HEK293 (cell line): Measurements from ENCODE around the gene ARL14.

Experiments
- ZNF791 ChIP-seq: fragments of 450-650 bp; formaldehyde crosslinking; IDR thresholded peaks from 2 replicates; pipeline ENCODE4 v1.5.1; 2016; ENCODE audit warnings: missing biosample characterization, missing genetic modification characterization
- ZNF792 ChIP-seq: fragments of 450-650 bp; formaldehyde crosslinking; IDR thresholded peaks from 2 replicates; pipeline ENCODE4 v1.5.1; 2016; ENCODE audit warnings: missing biosample characterization, missing genetic modification characterization
- TF ChIP-seq, protein P1 (sequence below): fragments of 450-650 bp; formaldehyde crosslinking; IDR thresholded peaks from 2 replicates; pipeline ENCODE4 v1.5.1; 2016; ENCODE audit warnings: missing biosample characterization, missing genetic modification characterization
- TF ChIP-seq, protein P2 (sequence below): fragments of 450-650 bp; formaldehyde crosslinking; IDR thresholded peaks from 2 replicates; pipeline ENCODE4 v1.5.1; 2016; ENCODE audit warnings: missing biosample characterization, missing genetic modification characterization
- TF ChIP-seq, protein P3 (sequence below): fragments of 450-650 bp; formaldehyde crosslinking; IDR thresholded peaks from 2 replicates; pipeline ENCODE4 v1.5.1; 2016; ENCODE audit warnings: missing biosample characterization, missing genetic modification characterization
- TF ChIP-seq, protein P4 (sequence below): fragments of 450-650 bp; formaldehyde crosslinking; IDR thresholded peaks from 2 replicates; pipeline ENCODE4 v1.5.1; 2017; ENCODE audit warnings: missing biosample characterization, missing genetic modification characterization
- TF ChIP-seq, protein P5 (sequence below): fragments of 450-650 bp; formaldehyde crosslinking; IDR thresholded peaks from 2 replicates; pipeline ENCODE4 v1.5.1; 2016; ENCODE audit warnings: missing biosample characterization, missing genetic modification characterization

DNA sequence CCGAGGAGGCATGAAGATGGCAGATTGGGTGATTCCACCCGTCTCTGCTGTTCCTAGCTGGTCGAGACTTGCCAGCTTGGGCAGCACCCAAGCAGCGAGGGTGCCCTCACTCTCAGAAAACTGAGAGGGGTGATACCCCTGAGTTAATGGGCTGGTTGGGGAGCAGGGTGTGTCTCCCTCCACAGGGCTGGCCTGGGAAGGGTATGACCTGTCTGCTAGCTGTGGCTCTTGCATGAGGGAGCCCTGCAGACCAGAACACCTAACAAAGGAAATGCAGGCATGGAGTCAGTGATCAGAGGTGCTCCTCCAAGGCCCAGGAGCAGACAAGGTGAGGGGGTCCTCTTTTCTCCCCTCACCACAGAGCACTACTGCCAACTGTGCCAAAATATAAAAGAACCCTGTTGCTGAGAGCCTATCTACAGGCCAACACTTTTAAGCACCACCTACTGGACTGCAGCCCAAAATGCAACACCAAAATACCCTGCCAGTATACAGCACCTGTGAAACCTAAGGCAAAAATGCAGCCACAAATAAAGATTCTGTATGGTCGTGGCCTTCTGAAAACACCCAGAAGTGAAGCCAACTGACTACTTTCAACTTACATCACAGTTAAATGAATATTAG lies 43.3 kb downstream of the ARL14 start:
- TF ChIP-seq, protein P1, sequence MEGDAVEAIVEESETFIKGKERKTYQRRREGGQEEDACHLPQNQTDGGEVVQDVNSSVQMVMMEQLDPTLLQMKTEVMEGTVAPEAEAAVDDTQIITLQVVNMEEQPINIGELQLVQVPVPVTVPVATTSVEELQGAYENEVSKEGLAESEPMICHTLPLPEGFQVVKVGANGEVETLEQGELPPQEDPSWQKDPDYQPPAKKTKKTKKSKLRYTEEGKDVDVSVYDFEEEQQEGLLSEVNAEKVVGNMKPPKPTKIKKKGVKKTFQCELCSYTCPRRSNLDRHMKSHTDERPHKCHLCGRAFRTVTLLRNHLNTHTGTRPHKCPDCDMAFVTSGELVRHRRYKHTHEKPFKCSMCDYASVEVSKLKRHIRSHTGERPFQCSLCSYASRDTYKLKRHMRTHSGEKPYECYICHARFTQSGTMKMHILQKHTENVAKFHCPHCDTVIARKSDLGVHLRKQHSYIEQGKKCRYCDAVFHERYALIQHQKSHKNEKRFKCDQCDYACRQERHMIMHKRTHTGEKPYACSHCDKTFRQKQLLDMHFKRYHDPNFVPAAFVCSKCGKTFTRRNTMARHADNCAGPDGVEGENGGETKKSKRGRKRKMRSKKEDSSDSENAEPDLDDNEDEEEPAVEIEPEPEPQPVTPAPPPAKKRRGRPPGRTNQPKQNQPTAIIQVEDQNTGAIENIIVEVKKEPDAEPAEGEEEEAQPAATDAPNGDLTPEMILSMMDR (tag by site-specific recombination), result no peak
- TF ChIP-seq ZNF792 (no peak), ZNF791 (tag by site-specific recombination) (no peak)
- TF ChIP-seq, protein P2, sequence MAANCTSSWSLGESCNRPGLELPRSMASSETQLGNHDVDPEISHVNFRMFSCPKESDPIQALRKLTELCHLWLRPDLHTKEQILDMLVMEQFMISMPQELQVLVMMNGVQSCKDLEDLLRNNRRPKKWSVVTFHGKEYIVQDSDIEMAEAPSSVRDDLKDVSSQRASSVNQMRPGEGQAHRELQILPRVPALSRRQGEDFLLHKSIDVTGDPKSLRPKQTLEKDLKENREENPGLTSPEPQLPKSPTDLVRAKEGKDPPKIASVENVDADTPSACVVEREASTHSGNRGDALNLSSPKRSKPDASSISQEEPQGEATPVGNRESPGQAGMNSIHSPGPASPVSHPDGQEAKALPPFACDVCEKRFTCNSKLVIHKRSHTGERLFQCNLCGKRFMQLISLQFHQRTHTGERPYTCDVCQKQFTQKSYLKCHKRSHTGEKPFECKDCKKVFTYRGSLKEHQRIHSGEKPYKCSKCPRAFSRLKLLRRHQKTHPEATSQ (tag by site-specific recombination), result no peak
- TF ChIP-seq, protein P3, sequence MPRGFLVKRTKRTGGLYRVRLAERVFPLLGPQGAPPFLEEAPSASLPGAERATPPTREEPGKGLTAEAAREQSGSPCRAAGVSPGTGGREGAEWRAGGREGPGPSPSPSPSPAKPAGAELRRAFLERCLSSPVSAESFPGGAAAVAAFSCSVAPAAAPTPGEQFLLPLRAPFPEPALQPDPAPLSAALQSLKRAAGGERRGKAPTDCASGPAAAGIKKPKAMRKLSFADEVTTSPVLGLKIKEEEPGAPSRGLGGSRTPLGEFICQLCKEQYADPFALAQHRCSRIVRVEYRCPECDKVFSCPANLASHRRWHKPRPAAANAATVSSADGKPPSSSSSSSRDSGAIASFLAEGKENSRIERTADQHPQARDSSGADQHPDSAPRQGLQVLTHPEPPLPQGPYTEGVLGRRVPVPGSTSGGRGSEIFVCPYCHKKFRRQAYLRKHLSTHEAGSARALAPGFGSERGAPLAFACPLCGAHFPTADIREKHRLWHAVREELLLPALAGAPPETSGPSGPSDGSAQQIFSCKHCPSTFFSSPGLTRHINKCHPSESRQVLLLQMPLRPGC (tag by site-specific recombination), result no peak
- TF ChIP-seq, protein P4, sequence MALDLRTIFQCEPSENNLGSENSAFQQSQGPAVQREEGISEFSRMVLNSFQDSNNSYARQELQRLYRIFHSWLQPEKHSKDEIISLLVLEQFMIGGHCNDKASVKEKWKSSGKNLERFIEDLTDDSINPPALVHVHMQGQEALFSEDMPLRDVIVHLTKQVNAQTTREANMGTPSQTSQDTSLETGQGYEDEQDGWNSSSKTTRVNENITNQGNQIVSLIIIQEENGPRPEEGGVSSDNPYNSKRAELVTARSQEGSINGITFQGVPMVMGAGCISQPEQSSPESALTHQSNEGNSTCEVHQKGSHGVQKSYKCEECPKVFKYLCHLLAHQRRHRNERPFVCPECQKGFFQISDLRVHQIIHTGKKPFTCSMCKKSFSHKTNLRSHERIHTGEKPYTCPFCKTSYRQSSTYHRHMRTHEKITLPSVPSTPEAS (tag by site-specific recombination), result no peak
- TF ChIP-seq, protein P5, sequence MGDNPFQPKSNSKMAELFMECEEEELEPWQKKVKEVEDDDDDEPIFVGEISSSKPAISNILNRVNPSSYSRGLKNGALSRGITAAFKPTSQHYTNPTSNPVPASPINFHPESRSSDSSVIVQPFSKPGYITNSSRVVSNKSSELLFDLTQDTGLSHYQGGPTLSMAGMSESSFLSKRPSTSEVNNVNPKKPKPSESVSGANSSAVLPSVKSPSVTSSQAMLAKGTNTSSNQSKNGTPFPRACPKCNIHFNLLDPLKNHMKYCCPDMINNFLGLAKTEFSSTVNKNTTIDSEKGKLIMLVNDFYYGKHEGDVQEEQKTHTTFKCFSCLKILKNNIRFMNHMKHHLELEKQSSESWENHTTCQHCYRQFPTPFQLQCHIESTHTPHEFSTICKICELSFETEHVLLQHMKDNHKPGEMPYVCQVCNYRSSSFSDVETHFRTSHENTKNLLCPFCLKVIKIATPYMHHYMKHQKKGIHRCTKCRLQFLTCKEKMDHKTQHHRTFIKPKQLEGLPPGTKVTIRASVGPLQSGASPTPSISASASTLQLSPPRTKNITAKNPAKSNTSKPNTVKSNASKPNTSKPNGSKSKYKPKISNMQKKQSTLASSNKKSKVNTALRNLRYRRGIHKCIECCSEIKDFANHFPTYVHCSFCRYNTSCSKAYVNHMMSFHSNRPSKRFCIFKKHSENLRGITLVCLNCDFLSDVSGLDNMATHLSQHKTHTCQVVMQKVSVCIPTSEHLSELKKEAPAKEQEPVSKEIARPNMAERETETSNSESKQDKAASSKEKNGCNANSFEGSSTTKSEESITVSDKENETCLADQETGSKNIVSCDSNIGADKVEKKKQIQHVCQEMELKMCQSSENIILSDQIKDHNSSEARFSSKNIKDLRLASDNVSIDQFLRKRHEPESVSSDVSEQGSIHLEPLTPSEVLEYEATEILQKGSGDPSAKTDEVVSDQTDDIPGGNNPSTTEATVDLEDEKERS (tag by site-specific recombination), result no peak
